SK-N-MC (cell line): ENCODE results near the gene SMARCB1.

Source experiments
- DNase-seq: peaks from one replicate; pipeline ENCODE4 v3.0.0-alpha.2; 2011; ENCODE audit warnings: low read depth, low spot score
- H3K27ac ChIP-seq: fragments of 200-600 bp; sonication (generic); 2 replicates; pipeline ENCODE4 v1.5.1; 2016; ENCODE audit warnings: mixed run types
- H3K36me3 ChIP-seq: fragments of 200-600 bp; sonication (generic); 2 replicates; pipeline ENCODE4 v1.6.1; 2017; ENCODE audit warnings: antibody characterized with exemption, low read length, mixed read lengths; ENCODE audit not compliant: insufficient read depth
- H3K4me3 ChIP-seq: fragments of 200-600 bp; sonication (generic); 2 replicates; pipeline ENCODE4 v1.5.1; 2016
- H3K9ac ChIP-seq: fragments of 200-600 bp; sonication (generic); 2 replicates; pipeline ENCODE4 v1.8.0; 2017; ENCODE audit warnings: mixed run types, mixed read lengths; ENCODE audit not compliant: insufficient read length
- H3K9me3 ChIP-seq: fragments of 200-600 bp; sonication (generic); 2 replicates; pipeline ENCODE4 v1.6.1; 2017; ENCODE audit warnings: low read depth, mild to moderate bottlenecking, antibody characterized with exemption, low read length, moderate library complexity, mixed read lengths
- EZH2 ChIP-seq: fragments of 200-600 bp; sonication (generic); IDR thresholded peaks from one replicate; pipeline ENCODE4 v1.6.1; 2017; ENCODE audit warnings: antibody characterized with exemption
- FOXP2 ChIP-seq: optimal IDR thresholded peaks from 2 replicates; pipeline ENCODE3; 2011; ENCODE audit warnings: mild to moderate bottlenecking, moderate library complexity; ENCODE audit not compliant: insufficient read depth; ENCODE audit errors: extremely low read length, control extremely low read depth
- POLR2AphosphoS5 ChIP-seq: IDR thresholded peaks from 2 replicates; pipeline ENCODE4 v1.6.1; 2012; ENCODE audit warnings: mild to moderate bottlenecking, low read depth, low read length, borderline replicate concordance

SMARCB1 gene

DNA sequence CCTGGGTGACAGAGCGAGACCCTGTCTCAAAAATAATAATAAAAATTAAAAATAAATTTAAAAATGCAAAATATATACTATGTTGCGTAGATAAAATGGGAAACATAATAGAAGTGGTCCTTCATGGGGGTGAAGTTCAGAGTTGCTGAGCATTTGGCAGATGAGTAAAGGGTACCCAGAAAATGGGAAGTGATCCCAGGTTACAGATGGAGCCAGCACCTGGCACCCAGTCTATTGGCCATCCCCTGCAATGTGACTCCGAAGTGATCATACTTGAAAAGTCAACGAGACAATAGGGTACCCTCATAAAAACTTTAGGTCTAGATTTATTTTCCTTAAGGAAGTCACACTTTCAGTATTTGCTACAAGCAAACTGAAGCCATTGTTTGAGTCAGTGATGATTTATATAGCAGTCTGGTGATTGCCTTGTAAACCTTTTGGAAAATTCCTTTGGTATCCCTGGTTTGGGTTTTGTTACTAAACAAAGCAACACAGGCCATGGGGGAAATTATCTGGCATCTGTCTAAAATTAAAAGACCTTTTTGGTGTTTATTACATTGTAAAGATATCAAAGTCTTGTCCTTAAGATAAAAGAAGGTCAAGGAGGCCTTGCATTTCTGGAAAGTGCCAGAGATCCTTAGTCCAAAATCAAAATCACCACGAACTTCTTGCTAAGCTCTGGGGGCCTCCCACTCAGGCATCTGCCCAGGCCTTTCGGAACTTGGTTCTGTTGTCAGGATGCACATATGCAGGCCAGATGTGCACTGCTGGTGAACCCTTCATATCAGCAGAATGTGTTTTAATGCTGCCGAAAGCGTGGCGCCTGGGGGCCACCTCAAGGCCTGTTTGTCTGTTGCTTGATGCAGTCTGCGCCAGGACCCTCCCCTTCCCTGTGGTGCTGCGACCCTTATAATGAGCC is 4.3 kb downstream of the SMARCB1 start:
- H3K9me3 ChIP-seq: no peaks in the 10 kb centered on the region
- peak overlapping the region; percentile 33 for H3K9ac ChIP-seq
- TF ChIP-seq EZH2 (no peak), FOXP2 (peak; percentile 80)
- H3K27ac ChIP-seq: peak overlapping the region; percentile 49; the same call in 1 of the 2 replicates
- H3K4me3 ChIP-seq: peak overlapping the region; percentile 53
- H3K36me3 ChIP-seq: peaks cover 63% of the 10 kb centered on the region
- DNase-seq: no peak

- no peak for TF ChIP-seq EZH2
- TF ChIP-seq POLR2AphosphoS5: no peak
- TF ChIP-seq FOXP2: no peak
- H3K27ac ChIP-seq: peak overlapping the region; percentile 49; the same call in 1 of the 2 replicates
- peak overlapping the region; percentile 33 for H3K9ac ChIP-seq
- no peaks in the 10 kb centered on the region for H3K9me3 ChIP-seq
- H3K4me3 ChIP-seq: peak overlapping the region; percentile 53
- H3K36me3 ChIP-seq: peaks cover 71% of the 10 kb centered on the region
- no peak for DNase-seq
Measured at GRCh38 chr22:23791738-23792645, 5.2 kb downstream of the SMARCB1 start.

GRCh38 chr22:23793326-23793725 is 6.6 kb downstream of the SMARCB1 start:
- H3K9ac ChIP-seq: no peak overlapping the region
- DNase-seq: no peak
- no peaks in the 10 kb centered on the region for H3K9me3 ChIP-seq
- H3K36me3 ChIP-seq: peaks cover 76% of the 10 kb centered on the region
- TF ChIP-seq EZH2 (no peak), POLR2AphosphoS5 (no peak), FOXP2 (no peak)
- H3K27ac ChIP-seq: no peak overlapping the region
- H3K4me3 ChIP-seq: no peak overlapping the region

GRCh38 chr22:23796461-23796860 is 9.7 kb downstream of the SMARCB1 start:
- Histone ChIP-seq H3K9ac (no peak overlapping the region), H3K27ac (no peak overlapping the region), H3K4me3 (no peak overlapping the region), H3K36me3 (peaks cover 81% of the 10 kb centered on the region), H3K9me3 (no peaks in the 10 kb centered on the region)
- TF ChIP-seq FOXP2 (no peak), EZH2 (no peak), POLR2AphosphoS5 (no peak)
- DNase-seq: no peak

GRCh38 chr22:23800297-23801237 is 13.8 kb downstream of the SMARCB1 start:
- Histone ChIP-seq H3K4me3 (no peak overlapping the region), H3K27ac (no peak overlapping the region), H3K36me3 (peaks cover 81% of the 10 kb centered on the region), H3K9me3 (no peaks in the 10 kb centered on the region), H3K9ac (no peak overlapping the region)
- no peak for DNase-seq
- no peak for TF ChIP-seq EZH2
- TF ChIP-seq FOXP2: no peak
- TF ChIP-seq POLR2AphosphoS5: no peak

DNA sequence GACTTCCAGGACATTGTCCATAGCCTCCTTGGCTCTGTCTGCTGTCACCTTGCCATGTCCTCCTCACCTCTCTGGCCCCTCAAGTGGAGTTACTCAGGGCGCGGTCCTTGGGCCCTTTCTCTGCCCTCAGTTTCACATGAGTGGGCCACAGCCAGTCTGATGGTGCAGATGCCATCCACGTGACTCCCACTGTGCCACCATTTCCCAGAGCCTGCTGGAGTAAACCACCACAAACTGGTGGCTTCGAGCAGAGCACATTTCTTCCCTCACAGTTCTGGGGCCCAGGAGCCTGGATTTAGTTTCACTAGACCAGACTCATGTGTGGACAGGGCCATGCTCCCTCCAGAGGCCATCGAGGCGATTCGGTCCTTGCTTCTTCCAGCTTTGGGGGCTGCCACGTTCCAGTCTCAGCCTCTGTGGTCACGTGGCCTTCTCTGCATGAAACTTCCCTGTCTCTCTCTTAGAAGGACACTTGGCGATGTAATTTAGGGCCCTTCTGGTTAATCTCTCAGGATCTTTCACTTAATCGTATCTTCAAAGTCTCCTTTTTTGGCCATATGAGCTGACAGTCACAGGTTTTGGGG is 14.6 kb downstream of the SMARCB1 start:
- no peak for TF ChIP-seq EZH2
- no peak for TF ChIP-seq POLR2AphosphoS5
- TF ChIP-seq FOXP2: no peak
- Histone ChIP-seq H3K9me3 (no peaks in the 10 kb centered on the region), H3K9ac (no peak overlapping the region), H3K4me3 (no peak overlapping the region), H3K27ac (no peak overlapping the region), H3K36me3 (peaks cover 81% of the 10 kb centered on the region)
- DNase-seq: no peak

- Histone ChIP-seq H3K9me3 (no peaks in the 10 kb centered on the region), H3K27ac (no peak overlapping the region), H3K9ac (no peak overlapping the region), H3K36me3 (peaks cover 82% of the 10 kb centered on the region), H3K4me3 (no peak overlapping the region)
- DNase-seq: no peak
- no peak for TF ChIP-seq FOXP2
- TF ChIP-seq EZH2: no peak
- TF ChIP-seq POLR2AphosphoS5: no peak
Measured at GRCh38 chr22:23801886-23802377, 15.2 kb downstream of the SMARCB1 start.
